ENCODE results near the gene ETV4. TPM values are rescaled to one million over a fixed set of nuclear protein-coding genes. Genes with fewer than 3 reads are reported as not detected.

The ETV4 gene
- total RNA-seq: 10.8 and 42.8 TPM in 2 replicates

DNA sequence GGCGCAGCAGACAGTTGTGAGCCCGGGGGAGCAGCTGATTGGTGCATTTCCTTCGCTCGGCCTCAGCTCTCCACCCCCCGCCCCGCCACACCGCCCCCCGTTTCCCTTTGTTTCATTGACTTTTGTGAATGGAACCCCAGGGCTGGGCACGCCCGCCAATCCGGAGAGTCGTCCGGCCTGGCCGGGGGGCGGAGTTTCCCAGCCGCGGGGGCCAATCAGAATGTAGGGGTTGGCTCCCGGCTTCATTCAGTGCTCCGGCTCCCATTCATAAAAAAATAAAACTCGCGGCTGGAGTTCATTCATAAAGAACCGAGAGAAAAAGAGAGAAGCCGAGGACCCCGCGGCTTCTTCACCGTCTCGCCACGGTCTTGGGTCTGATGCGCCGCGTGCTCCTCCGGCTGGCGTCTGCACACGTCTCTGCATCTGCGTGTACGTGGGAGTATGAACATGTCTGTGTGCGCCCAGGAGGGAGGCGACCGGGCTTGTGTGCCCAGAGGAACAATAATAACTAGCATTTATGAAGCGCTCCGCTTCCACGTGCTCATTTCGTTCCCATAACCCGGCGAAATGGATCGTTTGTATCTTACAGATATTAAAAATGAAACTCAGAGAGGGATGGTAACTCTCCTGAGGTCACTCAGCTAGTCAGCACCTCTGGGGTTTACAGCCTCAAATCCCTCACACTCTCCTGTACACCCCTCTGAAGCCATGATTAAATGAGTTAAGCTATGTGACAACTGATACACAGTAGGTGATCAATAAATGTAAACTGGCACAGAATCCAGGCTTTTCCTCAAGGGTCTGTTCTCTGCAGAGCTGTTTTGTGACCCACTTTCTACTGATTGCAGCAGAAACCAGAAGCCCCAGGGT lies at the start of gene ETV4:
Gene ETV4 (minus strand): TSS at position 22 of the 870 bp plus-strand sequence. CDS start 723 bp downstream, outside the sequence.

DNA sequence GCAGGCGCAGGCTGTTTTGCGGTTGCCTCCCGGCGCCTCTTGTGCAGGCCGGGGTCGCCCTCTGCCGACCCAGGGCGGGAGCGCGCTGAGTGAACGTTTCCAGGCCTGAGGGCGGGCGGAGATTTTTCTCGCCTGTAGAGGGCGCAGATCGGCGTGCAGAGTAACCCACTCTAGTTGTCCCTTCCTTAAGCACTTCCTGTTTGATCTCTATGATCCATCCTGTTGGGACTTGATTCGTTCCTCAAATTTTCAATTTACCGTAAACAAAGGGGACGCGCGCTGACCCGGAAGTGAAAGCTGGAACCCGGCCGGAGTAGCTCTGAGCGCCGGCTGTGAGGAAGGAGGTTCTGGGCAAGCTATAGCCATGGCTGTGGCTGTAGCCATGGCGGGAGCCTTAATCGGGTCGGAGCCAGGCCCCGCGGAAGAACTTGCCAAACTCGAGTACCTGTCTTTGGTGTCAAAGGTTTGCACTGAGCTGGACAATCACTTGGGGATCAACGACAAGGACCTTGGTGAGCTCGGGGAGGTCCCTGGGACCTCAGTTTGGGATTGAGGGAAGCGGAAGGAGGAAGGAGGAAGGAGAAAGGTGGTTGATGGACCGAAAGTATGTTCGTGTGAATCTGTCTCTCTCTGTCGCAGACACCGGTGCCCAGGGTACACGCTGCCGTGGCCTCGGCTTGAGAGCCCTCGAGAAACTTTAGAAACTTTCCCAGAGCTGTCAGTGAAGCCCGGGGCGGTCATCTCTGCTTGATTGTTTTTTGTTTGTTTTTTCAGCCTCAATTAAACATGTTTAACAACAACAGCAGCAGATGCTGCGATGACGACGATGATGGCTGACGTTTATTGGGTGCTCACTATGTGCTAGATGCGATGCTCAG lies 62.2 kb downstream of the ETV4 start, which contains the start of gene DHX8:
Gene DHX8 (plus strand): TSS at position 302 of the 878 bp plus-strand sequence. CDS start 63 bp downstream, at position 365.

Other genes with a start within 250 kb of the ETV4 start
- gene ARL4D, start 147.3 kb downstream of the ETV4 start, total RNA-seq: 3.5 and 9.3 TPM in 2 replicates
- gene DHX8, start 62.4 kb downstream of the ETV4 start, total RNA-seq: 30.7 and 33.6 TPM in 2 replicates
- 0.13 TPM in 1 of 2 replicates, not detected in the other for gene MEOX1, start 115.6 kb upstream of the ETV4 start, total RNA-seq
- not detected in 2 replicates for gene SOST, start 212.5 kb upstream of the ETV4 start, total RNA-seq
- gene DUSP3, start 232.6 kb upstream of the ETV4 start, total RNA-seq: 17.8 and 33.5 TPM in 2 replicates
- gene CFAP97D1, start 234.1 kb upstream of the ETV4 start, total RNA-seq: not detected in 2 replicates

All from epithelial cell of alveolus of lung (primary cell).